Gastrocnemius medialis (tissue), 4 donors: Measurements from ENCODE around the gene LRRK1.

ENCODE experiments used
- POLR2A ChIP-seq, 2 donors: fragments of 450-650 bp; IDR thresholded peaks; one replicate each; pipeline ENCODE4 v1.6.1; 2017; ENCODE audit warnings: antibody characterized with exemption in 2 of 2, mild to moderate bottlenecking in 2 of 2, moderate library complexity in 2 of 2
- TF ChIP-seq, protein P1 (sequence below), 5 experiments: fragments of 450-650 bp in 3 of 5; fragments of 200-600 bp in 2 of 5; sonication (generic) in 2 of 5; IDR thresholded peaks in 4 of 5; conservative IDR thresholded peaks in 1 of 5; 1 replicate in 4 of 5; 2 replicates in 1 of 5; pipeline ENCODE4 v1.5.1; 2016 to 2019; ENCODE audit warnings: antibody characterized with exemption in 5 of 5, mild to moderate bottlenecking in 3 of 5, moderate library complexity in 3 of 5

DNA sequence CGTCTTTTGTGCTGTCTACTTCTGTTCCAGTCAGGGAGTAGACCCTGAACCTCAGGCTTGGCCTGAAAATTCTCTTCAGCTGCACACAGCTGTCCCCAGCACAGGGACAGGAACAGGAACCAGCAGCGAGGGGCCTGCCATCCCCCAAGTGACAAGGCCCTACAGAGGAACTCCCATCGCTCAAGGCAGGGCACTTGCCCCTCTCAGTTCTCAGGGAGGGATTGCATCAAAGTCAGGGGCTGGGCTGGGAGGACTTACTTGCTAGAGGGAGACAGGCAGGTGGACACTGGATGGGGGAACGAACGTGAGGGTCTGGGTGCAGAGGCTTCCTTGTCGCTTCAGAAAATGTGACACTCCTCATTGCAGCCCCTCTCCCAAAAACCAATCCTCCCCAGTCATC lies 169.1 kb downstream of the LRRK1 start:
- TF ChIP-seq, protein P1, sequence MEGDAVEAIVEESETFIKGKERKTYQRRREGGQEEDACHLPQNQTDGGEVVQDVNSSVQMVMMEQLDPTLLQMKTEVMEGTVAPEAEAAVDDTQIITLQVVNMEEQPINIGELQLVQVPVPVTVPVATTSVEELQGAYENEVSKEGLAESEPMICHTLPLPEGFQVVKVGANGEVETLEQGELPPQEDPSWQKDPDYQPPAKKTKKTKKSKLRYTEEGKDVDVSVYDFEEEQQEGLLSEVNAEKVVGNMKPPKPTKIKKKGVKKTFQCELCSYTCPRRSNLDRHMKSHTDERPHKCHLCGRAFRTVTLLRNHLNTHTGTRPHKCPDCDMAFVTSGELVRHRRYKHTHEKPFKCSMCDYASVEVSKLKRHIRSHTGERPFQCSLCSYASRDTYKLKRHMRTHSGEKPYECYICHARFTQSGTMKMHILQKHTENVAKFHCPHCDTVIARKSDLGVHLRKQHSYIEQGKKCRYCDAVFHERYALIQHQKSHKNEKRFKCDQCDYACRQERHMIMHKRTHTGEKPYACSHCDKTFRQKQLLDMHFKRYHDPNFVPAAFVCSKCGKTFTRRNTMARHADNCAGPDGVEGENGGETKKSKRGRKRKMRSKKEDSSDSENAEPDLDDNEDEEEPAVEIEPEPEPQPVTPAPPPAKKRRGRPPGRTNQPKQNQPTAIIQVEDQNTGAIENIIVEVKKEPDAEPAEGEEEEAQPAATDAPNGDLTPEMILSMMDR (IDR thresholded peaks at IDR 0.05 in 4 of 5, conservative IDR thresholded peaks at IDR 0.05 in 1 of 5): no peak
- TF ChIP-seq POLR2A (IDR thresholded peaks at IDR 0.05): no peak
